Stimulated activated CD4-positive, alpha-beta T cell treated with anti-CD3 and anti-CD28 coated beads, Interleukin-12 subunit alpha, Interleukin-12 subunit beta, amount 100 ng/mL, for 4 hours (primary cell): ENCODE measurements around the gene GMPS.
"Not testable (repeated sequence)": the region's sequence is repeated elsewhere in the genome, so short reads cannot be mapped to it uniquely, and the experiment has no call there.

Source experiments
- DNase-seq: peaks from one replicate; pipeline ENCODE4 v3.0.0-alpha.2; 2020

GMPS gene

GRCh38 chr3:155870133-155870944, at the start of gene GMPS:
Gene GMPS, plus strand, starts transcription at chr3:155870650. Its CDS starts 221 bp downstream, at chr3:155870871.
- DNase-seq = peak; percentile 95

- DNase-seq = not testable (repeated sequence)
Measured at GRCh38 chr3:155828490-155829098, 41.9 kb upstream of the GMPS start.

GRCh38 chr3:155835341-155836071, 34.9 kb upstream of the GMPS start:
- DNase-seq = no peak

- DNase-seq = no peak
Measured at GRCh38 chr3:155843569-155843968, 26.9 kb upstream of the GMPS start.

- no peak for DNase-seq
Measured at GRCh38 chr3:155846119-155846518, 24.3 kb upstream of the GMPS start.

- no peak for DNase-seq
Measured at GRCh38 chr3:155847993-155848392, 22.5 kb upstream of the GMPS start.

GRCh38 chr3:155849404-155849803, 21.0 kb upstream of the GMPS start:
- not testable (repeated sequence) for DNase-seq

- DNase-seq = no peak
Measured at GRCh38 chr3:155852341-155852740, 18.1 kb upstream of the GMPS start.

GRCh38 chr3:155853214-155854140, 17.0 kb upstream of the GMPS start:
- peak; percentile 26 for DNase-seq

GRCh38 chr3:155854141-155854940, 16.1 kb upstream of the GMPS start, which contains the start of gene SLC33A1:
Gene SLC33A1, minus strand, starts transcription at chr3:155854427. Its CDS starts 430 bp downstream, at chr3:155853997.
- peak; percentile 96 for DNase-seq

- DNase-seq = no peak
Measured at GRCh38 chr3:155859859-155860258, 10.6 kb upstream of the GMPS start.

GRCh38 chr3:155860424-155860823, 10.0 kb upstream of the GMPS start:
- DNase-seq = not testable (repeated sequence)

- no peak for DNase-seq
Measured at GRCh38 chr3:155861476-155862183, 8.8 kb upstream of the GMPS start.

GRCh38 chr3:155862290-155862982, 8.0 kb upstream of the GMPS start:
- peak; percentile 25 for DNase-seq

- DNase-seq = no peak
Measured at GRCh38 chr3:155863072-155863784, 7.2 kb upstream of the GMPS start.

- DNase-seq = no peak
Measured at GRCh38 chr3:155869691-155870090, 759 bp upstream of the GMPS start.

- DNase-seq = peak; percentile 38
Measured at GRCh38 chr3:155870945-155871745, 695 bp downstream of the GMPS start.

GRCh38 chr3:155871746-155872158, 1.3 kb downstream of the GMPS start:
- DNase-seq = no peak
